Psoas muscle (tissue), 8 donors: ENCODE data around the gene PEX10. TPM values are rescaled to one million over a fixed set of nuclear protein-coding genes. Genes with fewer than 3 reads are reported as not detected.
A peak's percentile ranks its signal among the peaks of the same experiment; 100 is the strongest.

Source experiments
- ATAC-seq, 4 donors: fragments of 200-7000 bp; cut with Tn5 transposase; one replicate each; pipeline ENCODE4 v1.9.1; 2020; ENCODE audit warnings: moderate library complexity in 3 of 4, mild to moderate bottlenecking in 2 of 4
- DNase-seq, 2 donors: peaks; one replicate each; pipeline ENCODE4 v3.0.0-alpha.2; 2020
- H3K27ac ChIP-seq: fragments of 200-600 bp; one replicate; pipeline ENCODE4 v1.8.0; 2022
- H3K27me3 ChIP-seq, 3 donors: fragments of 200-600 bp in 1 of 3; one replicate each; pipeline versions ENCODE4 v1.6.1 to v1.8.0; 2013 to 2022; ENCODE audit warnings: low read length in 2 of 3, mild to moderate bottlenecking in 2 of 3, moderate library complexity in 1 of 3; ENCODE audit not compliant: insufficient read depth in 3 of 3
- H3K36me3 ChIP-seq, 2 donors: fragments of 200-600 bp in 1 of 2; one replicate each; pipeline versions ENCODE4 v1.6.1 to v1.8.0; 2013 to 2022; ENCODE audit warnings: low read depth in 1 of 2, mild to moderate bottlenecking in 1 of 2, moderate library complexity in 1 of 2; ENCODE audit not compliant: insufficient read depth in 1 of 2
- H3K4me1 ChIP-seq: fragments of 200-600 bp; one replicate; pipeline ENCODE4 v1.8.0; 2022
- H3K4me3 ChIP-seq: fragments of 200-600 bp; one replicate; pipeline ENCODE4 v1.8.0; 2022; ENCODE audit warnings: mild to moderate bottlenecking
- H3K9me3 ChIP-seq: fragments of 200-600 bp; one replicate; pipeline ENCODE4 v1.8.0; 2022
- WGBS, 3 donors: extraction: QIAGEN DNeasy Blood & Tissue Kit; methylation state at CpG; one replicate each; pipeline versions ENCODE4 v1.1.6 to v1.1.7; 2013; 5-methylcytosine and 5-hydroxymethylcytosine counted together
- intact Hi-C, 2 donors: fragments of 100-400 bp; cut with DNase I; formaldehyde crosslinking; loops; one replicate each; pipeline versions ENCODE4 v1.11.0 to v1.14.2; 2022
- polyA plus RNA-seq, 3 donors: library from polyadenylated mRNA; stranded (reverse); fragments of 200-250 nt; gene quantifications; one replicate each; pipeline ENCODE4 v1.2.3, GENCODE V29; 2013
- total RNA-seq, 4 donors: library from RNA; stranded (reverse); fragmentation: NEBNext Ultra II Directional in 2 of 4; extraction: Animal tissue kit (Norgen Biotek cat#: 25700) in 2 of 4; gene quantifications; one replicate each; pipeline versions ENCODE4 v1.2.1 to v1.2.4, GENCODE V29; 2021 to 2023
- TF ChIP-seq, protein P1 (sequence below): fragments of 200-600 bp; IDR thresholded peaks from one replicate; pipeline ENCODE4 v1.8.0; 2022; ENCODE audit warnings: antibody characterized with exemption
- donor health status: healthy with polysubstance abuse.
- donor health status: DM: no; HTN: no; CAD: no; lungs with moderate emphysema.
- donor health status: Bipolar disorder and iron deficiency.
- donor health status: healthy.
- donor health status: DM: yes; HTN: yes; CAD: no.
- donor health status: DM: no; HTN: no; CAD: no.
- donor health status: DM: no; HTN: no; CAD: no.
- donor health status: DM: yes; HTN: yes; CAD: no.

The PEX10 gene
- total and polyA plus RNA-seq, 7 donors = 12.6 to 19.7 (median 16.2) TPM

DNA sequence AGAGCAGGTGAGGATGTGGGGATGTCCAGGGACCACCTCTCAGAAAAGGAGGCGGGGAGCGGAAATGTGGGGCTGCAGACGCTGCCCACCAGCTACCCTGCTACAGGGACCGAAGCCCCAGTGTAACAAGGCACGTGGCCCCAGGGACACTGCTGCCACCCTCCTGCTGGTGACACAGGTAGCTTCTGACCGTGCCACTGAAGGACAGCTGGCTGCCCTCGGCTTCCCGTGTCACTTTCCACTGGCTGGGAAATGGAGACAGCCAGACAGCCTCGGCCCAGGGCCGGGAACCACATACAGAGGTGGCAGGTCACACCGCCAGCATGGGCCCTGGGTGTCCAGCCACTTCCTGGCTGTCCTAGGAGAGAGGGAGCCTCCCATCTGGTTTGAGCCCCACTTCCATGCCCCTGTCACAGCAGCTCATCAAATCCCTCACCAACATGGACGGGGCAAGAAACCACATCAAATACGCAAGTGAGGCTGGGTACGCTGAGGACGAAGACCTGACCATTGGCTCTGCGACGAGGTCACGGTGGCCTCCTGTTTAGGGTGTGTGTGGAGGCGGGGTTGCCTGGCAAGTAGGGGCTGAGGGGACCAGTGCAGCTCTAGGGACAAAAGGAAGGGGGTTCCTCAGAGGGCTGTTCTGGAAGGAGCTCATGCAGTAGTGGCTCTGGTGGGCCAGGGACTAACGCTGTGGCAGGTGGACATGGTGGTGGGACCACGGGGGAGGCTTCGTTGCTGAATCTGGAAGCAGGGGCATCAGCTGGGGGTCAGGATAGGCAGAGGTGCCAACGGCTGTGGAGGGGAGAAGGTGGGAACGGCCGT lies 5.0 kb downstream of the PEX10 start:
- TF ChIP-seq, protein P1, sequence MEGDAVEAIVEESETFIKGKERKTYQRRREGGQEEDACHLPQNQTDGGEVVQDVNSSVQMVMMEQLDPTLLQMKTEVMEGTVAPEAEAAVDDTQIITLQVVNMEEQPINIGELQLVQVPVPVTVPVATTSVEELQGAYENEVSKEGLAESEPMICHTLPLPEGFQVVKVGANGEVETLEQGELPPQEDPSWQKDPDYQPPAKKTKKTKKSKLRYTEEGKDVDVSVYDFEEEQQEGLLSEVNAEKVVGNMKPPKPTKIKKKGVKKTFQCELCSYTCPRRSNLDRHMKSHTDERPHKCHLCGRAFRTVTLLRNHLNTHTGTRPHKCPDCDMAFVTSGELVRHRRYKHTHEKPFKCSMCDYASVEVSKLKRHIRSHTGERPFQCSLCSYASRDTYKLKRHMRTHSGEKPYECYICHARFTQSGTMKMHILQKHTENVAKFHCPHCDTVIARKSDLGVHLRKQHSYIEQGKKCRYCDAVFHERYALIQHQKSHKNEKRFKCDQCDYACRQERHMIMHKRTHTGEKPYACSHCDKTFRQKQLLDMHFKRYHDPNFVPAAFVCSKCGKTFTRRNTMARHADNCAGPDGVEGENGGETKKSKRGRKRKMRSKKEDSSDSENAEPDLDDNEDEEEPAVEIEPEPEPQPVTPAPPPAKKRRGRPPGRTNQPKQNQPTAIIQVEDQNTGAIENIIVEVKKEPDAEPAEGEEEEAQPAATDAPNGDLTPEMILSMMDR = no peak
- H3K4me1 ChIP-seq = peaks cover 7% of the 10 kb centered on the region
- intact Hi-C loops = no loop called here
- peaks cover 10 to 75% of the 10 kb centered on the region in 2 donors for H3K36me3 ChIP-seq
- H3K9me3 ChIP-seq = no peaks in the 10 kb centered on the region
- 74 to 87% (median 79%) methylated on average over 24 to 25 of the region's 25 CpGs for WGBS, 3 donors
- no peak for ATAC-seq
- no peak for DNase-seq
- no peak overlapping the region for H3K4me3 ChIP-seq
- H3K27ac ChIP-seq = no peak overlapping the region
- H3K27me3 ChIP-seq = no peaks in the 10 kb centered on the region

- peak in 1 of 4 donors; percentile 8 for ATAC-seq
- 68 to 71% (median 69%) methylated on average over 26 of the region's 26 CpGs for WGBS, 3 donors
These were observed 5.8 kb downstream of the PEX10 start for GRCh38 chr1:2406451-2407041.

DNA sequence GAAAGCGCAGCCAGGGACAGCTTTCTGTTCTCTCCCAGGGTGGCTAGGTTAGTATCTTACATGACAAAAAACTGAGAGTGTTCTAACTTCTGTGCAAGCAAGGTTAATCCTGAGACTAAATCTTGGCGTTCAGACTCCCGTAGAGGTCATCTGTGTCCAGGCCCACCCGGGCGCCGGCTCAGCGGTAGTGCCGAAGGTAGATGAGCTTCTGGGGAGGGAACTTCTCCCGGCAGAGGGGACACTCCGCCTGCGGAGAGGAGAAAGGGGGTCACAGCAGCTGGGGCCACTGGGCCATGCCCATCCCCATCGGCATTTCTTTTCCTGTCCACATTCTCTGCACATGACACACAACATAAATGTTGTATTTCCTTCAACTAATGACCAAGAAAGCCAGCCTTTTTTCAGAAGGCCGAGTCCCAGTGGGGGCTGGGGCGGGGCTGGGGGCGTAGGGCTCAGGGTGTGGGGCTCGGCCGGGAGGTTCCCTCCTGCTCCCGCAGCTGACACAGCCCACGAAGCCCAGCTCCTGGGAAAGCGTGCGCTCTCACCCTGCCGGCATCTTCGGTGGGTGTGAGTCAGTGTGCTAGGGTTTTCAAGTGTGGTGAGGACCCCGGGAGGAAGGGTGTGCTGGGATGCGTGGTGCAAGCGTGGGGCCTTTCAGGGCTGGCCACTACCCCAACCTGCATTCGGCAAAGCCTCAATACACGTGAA lies 6.6 kb downstream of the PEX10 start:
- DNase-seq = no peak
- Histone ChIP-seq H3K27me3 (no peaks in the 10 kb centered on the region), H3K4me1 (no peaks in the 10 kb centered on the region), H3K4me3 (no peak overlapping the region), H3K36me3 (peaks cover 12 to 88% of the 10 kb centered on the region in 2 donors), H3K9me3 (no peaks in the 10 kb centered on the region), H3K27ac (no peak overlapping the region)
- TF ChIP-seq, protein P1 = no peak
- intact Hi-C loops = no loop called here
- ATAC-seq = peak in 1 of 4 donors; percentile 13
- 74 to 77% (median 74%) methylated on average over 27 to 28 of the region's 28 CpGs for WGBS, 3 donors

More at GRCh38 chr1:2406451-2407041, 5.8 kb downstream of the PEX10 start:
- no peaks in the 10 kb centered on the region for H3K9me3 ChIP-seq
- intact Hi-C loops = no loop called here
- TF ChIP-seq, protein P1 = no peak
- no peak for DNase-seq
- no peaks in the 10 kb centered on the region for H3K27me3 ChIP-seq
- no peak overlapping the region for H3K4me3 ChIP-seq
- H3K36me3 ChIP-seq = peaks cover 10 to 83% of the 10 kb centered on the region in 2 donors
- no peak overlapping the region for H3K27ac ChIP-seq
- H3K4me1 ChIP-seq = peaks cover 3% of the 10 kb centered on the region

DNA sequence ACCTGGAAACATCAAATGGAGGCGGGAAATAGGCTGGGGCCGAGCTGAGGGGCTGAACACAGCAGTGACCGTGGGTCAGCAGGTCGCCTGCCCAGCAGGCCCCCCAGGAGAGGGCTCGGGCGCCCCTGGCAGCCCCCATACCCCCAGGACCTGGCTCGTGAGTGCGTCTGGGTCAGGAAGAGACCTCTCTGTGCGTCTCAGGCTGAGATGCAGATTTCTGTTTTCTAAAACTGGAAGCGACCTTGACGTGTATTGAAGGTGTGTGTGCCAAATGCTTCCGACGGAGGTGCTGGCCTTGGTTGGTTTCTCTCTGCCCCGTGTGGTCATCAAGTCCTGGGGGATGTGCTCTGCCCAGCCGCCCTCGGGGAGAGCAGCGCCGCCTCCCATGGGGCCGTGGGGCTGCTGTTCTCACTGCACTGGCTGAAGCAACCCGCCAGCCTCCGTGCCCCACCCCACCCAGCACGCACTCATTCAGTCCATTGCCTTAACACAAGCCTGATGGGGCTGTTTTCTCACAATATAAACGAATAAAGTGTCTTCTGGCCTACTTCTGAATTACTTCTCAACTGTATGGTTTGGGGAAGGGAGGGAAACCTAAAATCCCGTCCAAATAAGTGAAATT lies 7.4 kb downstream of the PEX10 start:
- 72 to 77% (median 73%) methylated on average over 24 of the region's 24 CpGs for WGBS, 3 donors
- Histone ChIP-seq H3K27me3 (no peaks in the 10 kb centered on the region), H3K4me1 (no peaks in the 10 kb centered on the region), H3K27ac (no peak overlapping the region), H3K9me3 (no peaks in the 10 kb centered on the region), H3K4me3 (no peak overlapping the region), H3K36me3 (peaks cover 17 to 96% of the 10 kb centered on the region in 2 donors)
- intact Hi-C loops = no loop called here
- ATAC-seq (no peak), DNase-seq (no peak)
- TF ChIP-seq, protein P1 = no peak
